Large intestine (tissue), 12 donors: ENCODE results near the gene OR10J5. TPM values are rescaled to one million over a fixed set of nuclear protein-coding genes. Genes with fewer than 3 reads are reported as not detected.
A peak's percentile ranks its signal among the peaks of the same experiment; 100 is the strongest.

ENCODE experiments used
- DNase-seq, 2 donors: peaks; one replicate each; pipeline versions ENCODE4 v3.0.0 to v3.0.0-alpha.2; 2013
- H3K27ac ChIP-seq: one replicate; pipeline ENCODE4 v1.5.1; 2013; ENCODE audit warnings: low read length
- H3K27me3 ChIP-seq: 2 replicates; pipeline ENCODE4 v1.6.1; 2013; ENCODE audit warnings: low read length; ENCODE audit not compliant: control insufficient read depth, insufficient read depth
- H3K36me3 ChIP-seq: 2 replicates; pipeline ENCODE4 v1.6.1; 2013; ENCODE audit warnings: low read length; ENCODE audit not compliant: control insufficient read depth, insufficient read depth
- H3K4me1 ChIP-seq: one replicate; pipeline ENCODE4 v1.6.1; 2013; ENCODE audit warnings: low read length; ENCODE audit not compliant: control insufficient read depth, insufficient read depth
- H3K4me3 ChIP-seq: one replicate; pipeline ENCODE4 v1.5.1; 2013; ENCODE audit warnings: low read length
- H3K9me3 ChIP-seq: one replicate; pipeline ENCODE4 v1.6.1; 2013; ENCODE audit warnings: mild to moderate bottlenecking, low read depth, low read length, moderate library complexity; ENCODE audit not compliant: control insufficient read depth
- WGBS: methylation state at CpG from one replicate; pipeline ENCODE4 v1.1.5; 2013; ENCODE audit warnings: low lambda C conversion rate; ENCODE audit not compliant: insufficient coverage; 5-methylcytosine and 5-hydroxymethylcytosine counted together
- long read RNA-seq, 11 donors: transcript quantifications; one replicate each; lab custom pipeline, GENCODE V29; 2026
- polyA plus RNA-seq: library from polyadenylated mRNA; unstranded; fragments of 120-200 nt; gene quantifications from one replicate; pipeline ENCODE4 v1.2.1, GENCODE V29; 2013

The OR10J5 gene, protein sequence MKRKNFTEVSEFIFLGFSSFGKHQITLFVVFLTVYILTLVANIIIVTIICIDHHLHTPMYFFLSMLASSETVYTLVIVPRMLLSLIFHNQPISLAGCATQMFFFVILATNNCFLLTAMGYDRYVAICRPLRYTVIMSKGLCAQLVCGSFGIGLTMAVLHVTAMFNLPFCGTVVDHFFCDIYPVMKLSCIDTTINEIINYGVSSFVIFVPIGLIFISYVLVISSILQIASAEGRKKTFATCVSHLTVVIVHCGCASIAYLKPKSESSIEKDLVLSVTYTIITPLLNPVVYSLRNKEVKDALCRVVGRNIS
- polyA plus RNA-seq: 0.07 TPM
- long read RNA-seq, donor 1: 0 reads
- long read RNA-seq, donor 2: 0 reads
- long read RNA-seq, donor 3: 0 reads
- long read RNA-seq, donor 4: 0 reads
- long read RNA-seq, donor 5: 0 reads
- long read RNA-seq, donor 6: 0 reads
- long read RNA-seq, donor 7: 0 reads
- long read RNA-seq, donor 8: 0 reads
- long read RNA-seq, donor 9: 0 reads
- long read RNA-seq, donor 10: 0 reads
- long read RNA-seq, donor 11: 0 reads

DNA sequence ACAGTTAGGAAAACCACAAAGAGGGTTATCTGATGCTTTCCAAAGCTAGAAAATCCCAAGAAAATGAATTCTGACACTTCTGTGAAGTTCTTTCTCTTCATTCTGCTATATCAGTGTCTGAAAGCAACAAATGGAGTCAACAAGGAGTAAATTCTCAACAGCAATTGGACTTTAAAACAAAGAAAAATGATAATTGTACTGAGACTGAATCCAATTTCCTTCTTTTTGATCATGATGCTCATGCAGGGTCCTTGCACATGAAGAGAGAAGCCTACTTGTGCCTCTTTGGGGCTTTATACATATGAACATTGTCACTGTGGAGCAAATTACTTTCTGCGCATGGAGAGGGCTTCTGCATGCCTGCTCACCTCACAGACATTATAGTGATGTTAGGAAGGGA lies at the start of gene OR10J5:
TSS of gene OR10J5 (minus strand) at position 101 of the 400 bp plus-strand sequence. CDS start at position 101, 0 bp downstream.
- DNase-seq: no peak
- Histone ChIP-seq H3K9me3 (no peaks in the 10 kb centered on the region), H3K27ac (no peak within 1 kb of the TSS), H3K27me3 (no peaks in the 10 kb centered on the region), H3K36me3 (no peaks in the 10 kb centered on the region), H3K4me1 (no peaks in the 10 kb centered on the region), H3K4me3 (no peak within 1 kb of the TSS)
- no CpG with 5 or more reads among the region's 1 CpG for WGBS

DNA sequence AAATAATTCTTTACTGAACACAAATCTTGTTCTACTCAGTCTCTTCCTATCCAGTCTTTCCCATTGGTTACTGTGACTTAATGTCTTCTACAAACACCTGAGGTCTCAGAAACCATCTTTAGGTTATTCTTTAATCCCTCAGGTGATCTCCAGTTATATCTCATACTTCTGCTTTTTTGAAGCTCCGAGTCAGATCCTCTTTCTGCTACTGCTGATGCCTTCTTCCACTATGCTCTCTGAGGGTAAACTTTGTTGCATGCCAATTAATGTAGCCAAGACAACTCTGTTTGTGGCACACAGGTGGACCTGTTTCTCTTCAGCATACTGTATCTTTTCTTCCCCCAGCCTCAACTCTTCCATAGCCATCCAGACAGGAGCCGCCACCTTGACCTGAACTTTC lies 48.7 kb upstream of the OR10J5 start:
- no peak for DNase-seq
- Histone ChIP-seq H3K27ac (no peak overlapping the region), H3K9me3 (no peaks in the 10 kb centered on the region), H3K4me1 (peaks cover 3% of the 10 kb centered on the region), H3K4me3 (no peak overlapping the region), H3K27me3 (no peaks in the 10 kb centered on the region), H3K36me3 (no peaks in the 10 kb centered on the region)
- WGBS: 100% methylated on average over 1 of the region's 2 CpGs

DNA sequence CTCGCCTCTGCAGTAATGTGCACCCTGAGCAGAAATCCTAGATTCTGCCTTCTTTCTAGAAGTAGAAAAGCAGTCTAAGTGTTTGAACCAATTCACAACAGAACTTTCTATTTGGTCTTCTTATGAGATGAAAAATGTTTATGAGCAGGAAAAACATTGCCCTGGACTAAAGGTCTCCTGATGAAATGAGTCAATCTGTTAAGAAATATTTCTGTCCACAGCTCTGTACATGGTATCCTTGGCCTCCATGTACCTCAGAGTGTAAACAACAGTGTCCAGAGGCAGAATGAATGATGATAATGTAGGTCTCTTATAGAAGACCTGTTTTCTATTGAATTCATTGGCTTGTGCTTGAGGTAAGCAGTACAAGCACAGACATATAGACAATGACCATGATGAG lies 45.6 kb upstream of the OR10J5 start:
- WGBS: no CpG with 5 or more reads among the region's 1 CpG
- Histone ChIP-seq H3K4me1 (peaks cover 3% of the 10 kb centered on the region), H3K27ac (no peak overlapping the region), H3K36me3 (no peaks in the 10 kb centered on the region), H3K27me3 (no peaks in the 10 kb centered on the region), H3K4me3 (no peak overlapping the region), H3K9me3 (no peaks in the 10 kb centered on the region)
- peak; percentile 40 to 68 for DNase-seq

DNA sequence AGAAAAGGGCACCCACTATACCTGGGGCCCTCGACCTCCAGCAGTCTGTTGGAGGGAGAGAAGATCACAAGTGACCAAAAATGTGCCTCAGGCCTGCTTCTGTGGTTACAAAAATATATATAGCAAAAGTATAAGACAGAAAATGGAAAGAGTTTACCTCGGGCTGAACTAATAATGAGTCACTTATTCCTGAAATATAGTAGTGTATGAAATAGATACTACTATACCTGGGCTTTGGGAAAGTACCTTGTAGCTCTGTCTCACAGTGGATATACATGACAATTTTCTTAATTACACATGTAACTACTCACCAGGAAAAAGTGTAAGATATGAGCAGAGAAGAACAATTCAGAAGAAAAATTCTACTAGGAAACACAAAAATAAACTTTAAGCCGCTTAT lies 44.5 kb upstream of the OR10J5 start:
- Histone ChIP-seq H3K4me1 (peaks cover 3% of the 10 kb centered on the region), H3K27me3 (no peaks in the 10 kb centered on the region), H3K9me3 (no peaks in the 10 kb centered on the region), H3K36me3 (no peaks in the 10 kb centered on the region), H3K27ac (no peak overlapping the region), H3K4me3 (no peak overlapping the region)
- DNase-seq: no peak
- WGBS: 60% methylated on average over 1 of the region's 3 CpGs

DNA sequence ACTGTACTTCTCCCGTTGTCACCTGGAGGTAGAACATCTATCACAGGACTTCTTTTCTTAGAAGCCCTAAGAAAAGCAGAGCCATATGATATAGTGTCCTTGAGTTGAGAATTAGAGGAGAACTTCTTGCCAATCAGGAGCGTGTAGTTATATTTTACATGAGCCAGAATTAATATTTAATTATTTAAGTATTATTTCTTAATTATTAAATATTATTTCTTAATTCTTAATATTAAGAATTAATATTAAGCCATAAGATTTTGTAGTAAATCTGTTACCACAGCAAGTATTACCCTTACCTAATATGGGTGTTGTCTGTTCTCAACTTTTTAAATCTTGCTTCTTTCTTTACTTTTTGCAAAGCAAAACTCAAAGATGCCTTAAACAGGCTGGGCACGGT lies 41.6 kb upstream of the OR10J5 start:
- Histone ChIP-seq H3K36me3 (no peaks in the 10 kb centered on the region), H3K4me3 (no peak overlapping the region), H3K27ac (no peak overlapping the region), H3K4me1 (peaks cover 3% of the 10 kb centered on the region), H3K9me3 (no peaks in the 10 kb centered on the region), H3K27me3 (no peaks in the 10 kb centered on the region)
- no peak for DNase-seq
- no CpG with 5 or more reads among the region's 3 CpGs for WGBS

DNA sequence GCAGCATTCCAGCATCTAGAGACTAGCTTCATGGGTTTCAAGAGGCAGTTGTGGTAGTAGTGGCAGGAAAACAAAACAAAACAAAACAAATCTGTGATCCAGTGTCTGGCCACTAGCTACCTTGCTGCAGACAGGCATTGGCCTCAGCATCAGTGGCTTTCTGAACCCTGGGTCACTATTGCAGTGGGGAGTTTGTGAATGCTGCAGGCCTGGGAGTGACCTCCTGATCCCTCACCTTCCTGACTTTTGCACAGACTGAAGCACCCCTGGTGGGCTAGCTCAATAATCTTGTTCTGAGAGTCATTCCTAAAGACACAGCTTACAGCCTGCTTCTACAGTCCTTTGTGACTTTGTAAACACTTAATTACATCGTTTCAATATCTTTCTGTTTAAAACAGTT lies 26.9 kb upstream of the OR10J5 start:
- no peak overlapping the region for H3K27ac ChIP-seq
- H3K36me3 ChIP-seq: no peaks in the 10 kb centered on the region
- DNase-seq: no peak
- no peaks in the 10 kb centered on the region for H3K4me1 ChIP-seq
- 57% methylated on average over 1 of the region's 1 CpG for WGBS
- H3K27me3 ChIP-seq: no peaks in the 10 kb centered on the region
- H3K9me3 ChIP-seq: no peaks in the 10 kb centered on the region
- no peak overlapping the region for H3K4me3 ChIP-seq

DNA sequence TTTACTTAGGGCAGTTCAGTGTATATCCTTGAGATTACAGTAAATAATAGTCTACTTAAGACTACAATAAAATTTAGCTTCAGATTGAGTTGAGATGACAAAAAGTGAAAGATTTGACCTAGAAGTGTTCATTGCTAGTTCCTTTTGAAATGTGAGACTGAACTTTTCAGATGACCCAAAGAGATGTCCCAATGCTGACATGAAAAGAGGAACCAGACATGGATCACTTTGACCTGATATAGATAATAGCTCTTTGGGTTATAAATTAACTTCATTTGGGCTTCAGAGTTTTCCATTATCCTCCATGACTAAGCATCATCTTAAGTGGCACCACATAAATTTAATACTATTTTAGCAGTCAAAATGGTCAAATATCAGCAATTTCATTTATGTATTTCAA lies 25.7 kb upstream of the OR10J5 start:
- no peaks in the 10 kb centered on the region for H3K36me3 ChIP-seq
- no peaks in the 10 kb centered on the region for H3K9me3 ChIP-seq
- no peaks in the 10 kb centered on the region for H3K4me1 ChIP-seq
- no peak for DNase-seq
- no peaks in the 10 kb centered on the region for H3K27me3 ChIP-seq
- H3K27ac ChIP-seq: no peak overlapping the region
- H3K4me3 ChIP-seq: no peak overlapping the region

DNA sequence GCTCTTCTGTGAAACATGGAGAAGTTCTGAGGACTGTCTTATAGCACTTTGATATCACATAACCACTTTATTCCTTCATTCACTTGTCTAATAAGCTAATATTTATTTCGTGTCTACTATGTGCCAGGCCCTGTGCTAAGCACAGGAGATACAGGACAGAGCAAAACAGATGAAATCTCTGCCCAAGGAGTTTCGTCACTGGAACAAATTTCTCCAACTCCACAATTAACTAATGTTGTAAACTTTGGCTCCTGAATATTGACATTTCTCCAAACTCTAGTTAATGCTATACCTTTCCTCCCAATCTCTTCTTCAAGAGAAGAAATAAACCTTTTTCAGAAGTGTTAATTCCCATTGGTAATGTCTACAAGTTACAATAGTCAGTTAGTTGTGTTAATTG lies 24.8 kb upstream of the OR10J5 start:
- no peaks in the 10 kb centered on the region for H3K36me3 ChIP-seq
- no peak overlapping the region for H3K4me3 ChIP-seq
- no peaks in the 10 kb centered on the region for H3K9me3 ChIP-seq
- no peak for DNase-seq
- no peaks in the 10 kb centered on the region for H3K27me3 ChIP-seq
- H3K4me1 ChIP-seq: no peaks in the 10 kb centered on the region
- no CpG with 5 or more reads among the region's 2 CpGs for WGBS
- H3K27ac ChIP-seq: no peak overlapping the region

DNA sequence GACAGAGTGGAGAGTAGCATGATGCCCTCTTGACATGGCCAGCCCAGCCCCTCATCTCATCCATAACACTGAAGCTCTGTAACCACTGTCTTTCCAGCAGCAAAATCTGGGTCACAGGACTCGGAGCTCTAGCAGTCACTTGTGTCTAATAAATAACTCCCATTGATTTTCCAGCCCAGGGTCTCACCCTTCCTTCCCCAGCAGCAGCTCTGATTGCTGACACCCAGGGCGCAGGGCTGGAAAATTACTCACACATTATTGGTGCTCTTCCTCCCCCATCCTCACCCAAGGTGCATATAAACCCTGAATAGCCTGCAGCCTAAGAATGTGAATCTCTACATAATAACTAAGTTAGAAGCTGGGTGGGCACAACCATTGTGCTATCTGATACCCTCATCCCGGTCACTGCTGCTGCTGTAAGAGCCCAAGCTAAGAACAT lies 21.1 kb upstream of the OR10J5 start:
- no peaks in the 10 kb centered on the region for H3K9me3 ChIP-seq
- H3K4me3 ChIP-seq: no peak overlapping the region
- no peaks in the 10 kb centered on the region for H3K4me1 ChIP-seq
- DNase-seq: no peak
- no peaks in the 10 kb centered on the region for H3K36me3 ChIP-seq
- no peaks in the 10 kb centered on the region for H3K27me3 ChIP-seq
- no peak overlapping the region for H3K27ac ChIP-seq
- no CpG with 5 or more reads among the region's 3 CpGs for WGBS

DNA sequence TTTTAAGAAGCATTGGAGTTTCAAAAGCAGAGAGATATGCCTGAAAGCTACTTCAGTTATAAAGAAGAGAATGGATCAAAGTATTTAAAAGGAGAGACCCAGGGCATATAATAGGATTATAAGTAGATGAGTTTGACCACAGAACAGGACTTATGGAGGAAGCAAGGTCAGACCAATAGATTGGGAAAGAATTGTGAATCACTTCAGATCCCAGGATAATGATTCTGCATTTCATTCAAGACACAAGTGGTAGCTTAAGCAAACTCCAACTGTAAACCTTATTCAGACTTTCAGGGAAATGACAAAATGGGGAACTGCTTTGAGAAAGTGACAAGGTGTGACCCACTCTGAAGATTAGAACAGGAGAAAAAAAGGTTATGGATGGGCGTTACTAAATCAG lies 18.9 kb upstream of the OR10J5 start:
- Histone ChIP-seq H3K27me3 (no peaks in the 10 kb centered on the region), H3K9me3 (no peaks in the 10 kb centered on the region), H3K4me1 (no peaks in the 10 kb centered on the region), H3K36me3 (no peaks in the 10 kb centered on the region), H3K4me3 (no peak overlapping the region), H3K27ac (no peak overlapping the region)
- DNase-seq: no peak
- WGBS: 100% methylated on average over 1 of the region's 1 CpG

DNA sequence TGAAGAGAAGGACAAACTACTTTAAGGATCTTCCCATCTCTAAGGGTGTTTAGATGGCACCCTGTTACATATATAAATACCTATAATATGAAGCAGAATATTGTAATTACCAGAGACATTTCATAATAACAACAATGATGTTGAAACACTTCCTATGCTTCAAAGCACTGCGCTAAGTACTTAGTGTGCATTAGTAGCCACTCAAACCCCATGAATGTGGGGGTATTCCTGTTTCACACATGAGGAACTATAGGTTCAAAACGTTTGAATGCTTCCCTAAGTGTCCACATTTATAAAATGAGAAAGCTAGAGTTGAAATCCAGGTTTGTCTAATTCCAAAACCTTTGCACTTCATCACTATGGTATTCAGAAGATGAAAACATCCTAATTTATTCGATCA lies 18.5 kb upstream of the OR10J5 start:
- Histone ChIP-seq H3K4me3 (no peak overlapping the region), H3K27me3 (no peaks in the 10 kb centered on the region)

More for the DNA sequence above, 18.5 kb upstream of the OR10J5 start:
- WGBS: no CpG with 5 or more reads among the region's 3 CpGs
- no peaks in the 10 kb centered on the region for H3K9me3 ChIP-seq
- no peak for DNase-seq
- no peaks in the 10 kb centered on the region for H3K36me3 ChIP-seq
- H3K4me1 ChIP-seq: no peaks in the 10 kb centered on the region
- H3K27ac ChIP-seq: no peak overlapping the region
